ENCODE measurements around the gene TMEM271.

The TMEM271 gene

GRCh38 chr4:531721-532565 lies 44.2 kb downstream of the TMEM271 start:
- TF ChIP-seq, protein P1, sequence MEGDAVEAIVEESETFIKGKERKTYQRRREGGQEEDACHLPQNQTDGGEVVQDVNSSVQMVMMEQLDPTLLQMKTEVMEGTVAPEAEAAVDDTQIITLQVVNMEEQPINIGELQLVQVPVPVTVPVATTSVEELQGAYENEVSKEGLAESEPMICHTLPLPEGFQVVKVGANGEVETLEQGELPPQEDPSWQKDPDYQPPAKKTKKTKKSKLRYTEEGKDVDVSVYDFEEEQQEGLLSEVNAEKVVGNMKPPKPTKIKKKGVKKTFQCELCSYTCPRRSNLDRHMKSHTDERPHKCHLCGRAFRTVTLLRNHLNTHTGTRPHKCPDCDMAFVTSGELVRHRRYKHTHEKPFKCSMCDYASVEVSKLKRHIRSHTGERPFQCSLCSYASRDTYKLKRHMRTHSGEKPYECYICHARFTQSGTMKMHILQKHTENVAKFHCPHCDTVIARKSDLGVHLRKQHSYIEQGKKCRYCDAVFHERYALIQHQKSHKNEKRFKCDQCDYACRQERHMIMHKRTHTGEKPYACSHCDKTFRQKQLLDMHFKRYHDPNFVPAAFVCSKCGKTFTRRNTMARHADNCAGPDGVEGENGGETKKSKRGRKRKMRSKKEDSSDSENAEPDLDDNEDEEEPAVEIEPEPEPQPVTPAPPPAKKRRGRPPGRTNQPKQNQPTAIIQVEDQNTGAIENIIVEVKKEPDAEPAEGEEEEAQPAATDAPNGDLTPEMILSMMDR (IDR thresholded peaks at IDR 0.05) = no peak

DNA sequence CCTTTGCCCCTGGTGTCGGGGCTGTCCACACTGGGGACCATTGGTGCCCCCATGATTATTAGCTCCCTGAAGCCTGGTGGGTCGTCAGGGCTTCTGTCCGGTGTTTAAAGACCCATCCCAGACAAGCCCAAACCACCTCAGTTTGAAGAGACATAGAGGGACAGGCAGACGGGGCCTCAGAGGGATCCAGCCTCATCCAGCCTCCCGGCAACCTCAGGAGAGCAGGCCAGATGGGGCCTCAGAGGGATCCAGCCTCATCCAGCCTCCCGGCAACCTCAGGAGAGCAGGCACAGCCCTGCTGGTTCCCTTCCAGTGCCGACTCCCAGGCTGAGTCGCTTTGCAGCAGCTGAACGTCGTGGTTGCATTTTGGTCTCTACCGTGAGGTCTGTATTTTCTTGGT lies 45.0 kb downstream of the TMEM271 start:
- TF ChIP-seq, protein P1 (IDR thresholded peaks at IDR 0.05) = no peak

- TF ChIP-seq, protein P1 (IDR thresholded peaks at IDR 0.05) = no peak
Measured at GRCh38 chr4:530017-530781, 45.9 kb downstream of the TMEM271 start.

DNA sequence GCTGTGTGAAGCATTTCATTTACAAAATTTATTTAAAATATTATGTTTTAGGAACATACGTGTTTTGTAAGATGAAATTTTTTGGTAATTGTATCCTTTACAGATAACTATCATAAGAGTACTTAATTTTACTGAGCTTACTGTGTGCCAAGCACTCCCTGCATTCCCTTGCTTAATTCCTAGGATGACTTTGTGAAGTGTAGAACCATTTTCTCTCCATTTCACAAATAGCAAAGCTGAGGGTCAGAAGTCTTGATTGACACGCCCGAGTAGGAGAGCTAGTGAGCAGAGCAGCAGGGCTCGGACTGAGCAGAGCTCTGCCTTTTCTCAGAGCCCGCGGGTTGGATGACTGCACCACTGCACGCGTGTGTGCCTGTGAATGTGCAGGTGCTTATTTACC lies 46.5 kb downstream of the TMEM271 start:
- TF ChIP-seq, protein P1 (IDR thresholded peaks at IDR 0.05) = no peak

GRCh38 chr4:528835-529234 lies 47.3 kb downstream of the TMEM271 start:
- TF ChIP-seq, protein P1 (IDR thresholded peaks at IDR 0.05) = no peak

DNA sequence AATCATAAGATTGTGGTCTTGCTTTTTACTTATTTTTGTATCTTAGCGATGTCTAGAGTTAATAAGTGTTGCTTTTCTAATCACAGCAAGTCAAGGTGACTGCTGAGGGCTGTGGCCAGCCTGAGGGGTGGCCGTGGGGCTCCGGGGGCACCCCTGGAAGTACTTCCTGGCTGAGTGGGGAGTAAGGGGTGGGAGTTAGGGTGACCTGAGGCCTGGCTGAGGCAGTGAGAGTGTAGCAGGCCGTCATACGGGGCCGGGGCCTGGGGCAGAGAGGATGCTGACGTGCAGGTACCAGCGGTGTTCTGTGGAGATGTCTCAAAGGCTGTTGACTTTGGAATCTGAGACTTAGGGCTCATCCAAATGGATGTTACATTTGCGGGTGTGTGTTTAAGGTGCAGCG lies 47.8 kb downstream of the TMEM271 start:
- TF ChIP-seq, protein P1 (IDR thresholded peaks at IDR 0.05) = no peak

- TF ChIP-seq, protein P1 (IDR thresholded peaks at IDR 0.05) = no peak
Measured at GRCh38 chr4:526971-527460, 49.1 kb downstream of the TMEM271 start.

Measured in LNCAP (cell line).